CD4-positive, alpha-beta T cell (primary cell): Measurements from ENCODE around the gene TNIK. TPM values are rescaled to one million over a fixed set of nuclear protein-coding genes. Genes with fewer than 3 reads are reported as not detected.

Source experiments
- ATAC-seq: fragments of 200-7000 bp; cut with Tn5 transposase; one replicate; pipeline ENCODE4 v1.10.0; 2022; ENCODE audit warnings: mild to moderate bottlenecking; ENCODE audit not compliant: poor library complexity
- CTCF ChIA-PET: fragments of 350-600 bp; sonication (Branson Sonifier 250); formaldehyde crosslinking; loops from one replicate; lab custom pipeline; 2021; ENCODE audit warnings: antibody characterized with exemption, inconsistent platforms; lab: Charles Lee
- POLR2A ChIA-PET: fragments of 350-600 bp; sonication (Branson Sonifier 250); formaldehyde crosslinking; loops from one replicate; lab custom pipeline; 2021; ENCODE audit warnings: antibody characterized with exemption, inconsistent platforms; lab: Charles Lee
- DNase-seq, 14 experiments: peaks; one replicate each; pipeline ENCODE4 v3.0.0-alpha.2; 2013 to 2020; ENCODE audit warnings: mixed read lengths in 2 of 14
- H3K27ac ChIP-seq, 2 donors: one replicate each; pipeline versions ENCODE4 v1.5.1 to v1.7.0; 2013; ENCODE audit warnings: low read length in 2 of 2, low read depth in 1 of 2, mild to moderate bottlenecking in 1 of 2
- H3K27me3 ChIP-seq, 2 experiments: 1 replicate in 1 of 2; 2 replicates in 1 of 2; pipeline versions ENCODE4 v1.6.1 to v1.7.0; 2013; ENCODE audit warnings: low read length in 2 of 2, control low read depth in 1 of 2, mild to moderate bottlenecking in 1 of 2, moderate library complexity in 1 of 2; ENCODE audit not compliant: insufficient read depth in 2 of 2, control insufficient read depth in 1 of 2
- H3K36me3 ChIP-seq: one replicate; pipeline ENCODE4 v1.6.1; 2013; ENCODE audit warnings: low read length, control low read depth; ENCODE audit not compliant: insufficient read depth
- H3K4me1 ChIP-seq: one replicate; pipeline ENCODE4 v1.6.1; 2013; ENCODE audit warnings: low read length, control low read depth; ENCODE audit not compliant: insufficient read depth
- H3K4me3 ChIP-seq: one replicate; pipeline ENCODE4 v1.5.1; 2013; ENCODE audit warnings: mild to moderate bottlenecking, low read length, moderate library complexity
- H3K9me3 ChIP-seq, 2 experiments: 1 replicate in 1 of 2; 2 replicates in 1 of 2; pipeline versions ENCODE4 v1.6.1 to v1.7.0; 2013; ENCODE audit warnings: low read length in 2 of 2, mild to moderate bottlenecking in 2 of 2, control low read depth in 1 of 2, moderate library complexity in 1 of 2; ENCODE audit not compliant: control insufficient read depth in 1 of 2, insufficient read depth in 1 of 2
- H3K27ac Mint-ChIP-seq: one replicate; pipeline ENCODE4 v1.8.0; 2020; ENCODE audit warnings: mixed read lengths
- H3K27me3 Mint-ChIP-seq: one replicate; pipeline ENCODE4 v1.8.0; 2021; ENCODE audit warnings: mixed read lengths
- H3K36me3 Mint-ChIP-seq: one replicate; pipeline ENCODE4 v1.8.0; 2021; ENCODE audit warnings: low read depth, mixed read lengths
- H3K4me1 Mint-ChIP-seq: one replicate; pipeline ENCODE4 v1.8.0; 2021; ENCODE audit warnings: low read depth, mixed read lengths
- H3K4me3 Mint-ChIP-seq: one replicate; pipeline ENCODE4 v1.8.0; 2020; ENCODE audit warnings: mild to moderate bottlenecking, mixed read lengths
- H3K9me3 Mint-ChIP-seq: one replicate; pipeline ENCODE4 v1.8.0; 2020; ENCODE audit warnings: mixed read lengths
- CTCF ChIP-seq: fragments of 200-600 bp; IDR thresholded peaks from one replicate; pipeline ENCODE4 v1.8.0; 2022; ENCODE audit warnings: antibody characterized with exemption, mild to moderate bottlenecking
- intact Hi-C, 2 experiments: fragments of 100-400 bp; cut with DNase I in 1 of 2; cut with micrococcal nuclease in 1 of 2; formaldehyde crosslinking; loops; one replicate each; pipeline versions ENCODE4 v1.15.1 to v1.9.0; 2023 to 2025; cut with DNase I, micrococcal nuclease
- total RNA-seq, 174 experiments: library from RNA in 2 of 174; stranded (reverse) in 2 of 174; gene quantifications; one replicate each; pipeline ENCODE4 v1.2.3 and lab custom pipeline; 2021 to 2026

Gene TNIK
- total RNA-seq, 2 experiments from 2014 or later: 71.0 to 78.3 TPM

- Mint-ChIP-seq H3K9me3 (no peaks in the 10 kb centered on the region), H3K27ac (peak overlapping the region; percentile 43), H3K4me3 (no peak overlapping the region), H3K36me3 (no peaks in the 10 kb centered on the region), H3K27me3 (no peaks in the 10 kb centered on the region), H3K4me1 (peaks cover 96% of the 10 kb centered on the region)
- ATAC-seq (no peak), DNase-seq (no peak)
- Histone ChIP-seq H3K4me1 (peaks cover 11% of the 10 kb centered on the region), H3K27ac (no peak overlapping the region), H3K27me3 (no peaks in the 10 kb centered on the region), H3K4me3 (no peak overlapping the region), H3K36me3 (no peaks in the 10 kb centered on the region), H3K9me3 (no peaks in the 10 kb centered on the region)
- intact Hi-C loops: no loop called here
- TF ChIP-seq CTCF: no peak
- CTCF ChIA-PET: no interaction called here
- POLR2A ChIA-PET: interaction anchor here (1.4 kb wide), 1 partner anchor 10 kb away, joined by 3 read pairs; no protein-coding TSS in a partner anchor
These were observed 106.8 kb downstream of the TNIK start for GRCh38 chr3:171353423-171353822.

GRCh38 chr3:171352387-171352935, 107.7 kb downstream of the TNIK start:
- Histone ChIP-seq H3K4me3 (no peak overlapping the region), H3K27ac (no peak overlapping the region), H3K9me3 (no peaks in the 10 kb centered on the region), H3K36me3 (no peaks in the 10 kb centered on the region), H3K4me1 (peaks cover 7% of the 10 kb centered on the region), H3K27me3 (no peaks in the 10 kb centered on the region)
- POLR2A ChIA-PET: no interaction called here
- H3K4me3 Mint-ChIP-seq: no peak overlapping the region
- TF ChIP-seq CTCF: no peak
- DNase-seq: no peak
- ATAC-seq: no peak
- intact Hi-C loops: no loop called here
- no peaks in the 10 kb centered on the region for H3K27me3 Mint-ChIP-seq
- CTCF ChIA-PET: no interaction called here
- peaks cover 2% of the 10 kb centered on the region for H3K36me3 Mint-ChIP-seq
- peaks cover 96% of the 10 kb centered on the region for H3K4me1 Mint-ChIP-seq
- no peaks in the 10 kb centered on the region for H3K9me3 Mint-ChIP-seq
- H3K27ac Mint-ChIP-seq: no peak overlapping the region

- TF ChIP-seq CTCF: no peak
- Histone ChIP-seq H3K9me3 (no peaks in the 10 kb centered on the region), H3K4me3 (no peak overlapping the region), H3K27ac (no peak overlapping the region), H3K27me3 (no peaks in the 10 kb centered on the region), H3K36me3 (peaks cover 7% of the 10 kb centered on the region), H3K4me1 (peaks cover 5% of the 10 kb centered on the region)
- no peak overlapping the region for H3K27ac Mint-ChIP-seq
- no peaks in the 10 kb centered on the region for H3K27me3 Mint-ChIP-seq
- H3K9me3 Mint-ChIP-seq: no peaks in the 10 kb centered on the region
- peaks cover 10% of the 10 kb centered on the region for H3K36me3 Mint-ChIP-seq
- H3K4me3 Mint-ChIP-seq: no peak overlapping the region
- H3K4me1 Mint-ChIP-seq: peaks cover 96% of the 10 kb centered on the region
- DNase-seq (no peak), ATAC-seq (no peak)
- intact Hi-C loops: no loop called here
- ChIA-PET POLR2A (no interaction called here), CTCF (no interaction called here)
These were observed 108.5 kb downstream of the TNIK start for GRCh38 chr3:171351676-171352075.
